Liver (tissue), 9 donors: Measurements from ENCODE around the gene LRMDA. TPM values are rescaled to one million over a fixed set of nuclear protein-coding genes. Genes with fewer than 3 reads are reported as not detected.

ENCODE experiments used
- DNase-seq: peaks from one replicate; pipeline ENCODE4 v3.0.0-alpha.2; 2017; ENCODE audit warnings: low spot score
- H3K27ac ChIP-seq, 2 donors: one replicate each; pipeline ENCODE4 v1.7.0; 2013; ENCODE audit warnings: inconsistent platforms in 2 of 2, low read length in 2 of 2, control low read depth in 1 of 2, low read depth in 1 of 2, mild to moderate bottlenecking in 1 of 2
- H3K27me3 ChIP-seq, 4 donors: one replicate each; pipeline versions ENCODE4 v1.6.1 to v1.7.0; 2013; ENCODE audit warnings: low read length in 3 of 4, inconsistent platforms in 1 of 4, mild to moderate bottlenecking in 1 of 4, moderate library complexity in 1 of 4; ENCODE audit not compliant: control insufficient read depth in 4 of 4, insufficient read depth in 4 of 4
- H3K36me3 ChIP-seq, 4 donors: one replicate each; pipeline versions ENCODE4 v1.6.1 to v1.7.0; 2013; ENCODE audit warnings: low read length in 3 of 4, mild to moderate bottlenecking in 3 of 4, low read depth in 1 of 4, moderate library complexity in 1 of 4; ENCODE audit not compliant: control insufficient read depth in 4 of 4, insufficient read depth in 3 of 4
- H3K4me1 ChIP-seq, 4 donors: one replicate each; pipeline versions ENCODE4 v1.6.1 to v1.7.0; 2013; ENCODE audit warnings: low read length in 3 of 4, mild to moderate bottlenecking in 3 of 4, moderate library complexity in 1 of 4; ENCODE audit not compliant: control insufficient read depth in 4 of 4, insufficient read depth in 4 of 4
- H3K4me3 ChIP-seq, 3 donors: one replicate each; pipeline versions ENCODE4 v1.6.1 to v1.7.0; 2013; ENCODE audit warnings: low read length in 3 of 3, control low read depth in 1 of 3, low read depth in 1 of 3, mild to moderate bottlenecking in 1 of 3
- H3K9ac ChIP-seq, 2 donors: one replicate each; pipeline ENCODE4 v1.7.0; 2013; ENCODE audit warnings: low read length in 2 of 2, mild to moderate bottlenecking in 2 of 2, moderate library complexity in 2 of 2, control low read depth in 1 of 2, low read depth in 1 of 2
- H3K9me3 ChIP-seq, 4 donors: one replicate each; pipeline versions ENCODE4 v1.6.1 to v1.7.0; 2013; ENCODE audit warnings: low read length in 3 of 4; ENCODE audit not compliant: control insufficient read depth in 4 of 4
- EGR1 ChIP-seq, 2 donors: IDR thresholded peaks; 2 replicates each; pipeline ENCODE4 v1.6.1; 2016 to 2018; ENCODE audit warnings: antibody characterized with exemption in 2 of 2, low read depth in 2 of 2
- FOXA1 ChIP-seq: IDR thresholded peaks from 2 replicates; pipeline ENCODE4 v1.6.1; 2016; ENCODE audit warnings: antibody characterized with exemption
- FOXA2 ChIP-seq: IDR thresholded peaks from 2 replicates; pipeline ENCODE4 v1.6.1; 2016; ENCODE audit warnings: antibody characterized with exemption
- GABPA ChIP-seq, 2 donors: IDR thresholded peaks in 1 of 2; conservative IDR thresholded peaks in 1 of 2; 2 replicates each; pipeline ENCODE4 v1.6.1; 2016; ENCODE audit warnings: antibody characterized with exemption in 2 of 2, mild to moderate bottlenecking in 1 of 2, moderate library complexity in 1 of 2
- HNF4A ChIP-seq, 2 donors: conservative IDR thresholded peaks; 2 replicates each; pipeline ENCODE4 v1.6.1; 2016; ENCODE audit warnings: antibody characterized with exemption in 2 of 2, mild to moderate bottlenecking in 2 of 2
- HNF4G ChIP-seq: IDR thresholded peaks from 2 replicates; pipeline ENCODE4 v1.6.1; 2016; ENCODE audit warnings: antibody characterized with exemption
- JUND ChIP-seq, 2 donors: IDR thresholded peaks; 2 replicates each; pipeline ENCODE4 v1.6.1; 2016; ENCODE audit warnings: antibody characterized with exemption in 2 of 2
- NR2F2 ChIP-seq: IDR thresholded peaks from 2 replicates; pipeline ENCODE4 v1.6.1; 2016; ENCODE audit warnings: antibody characterized with exemption
- RAD21 ChIP-seq, 2 donors: IDR thresholded peaks; 2 replicates each; pipeline ENCODE4 v1.6.1; 2016; ENCODE audit warnings: antibody characterized with exemption in 2 of 2, mild to moderate bottlenecking in 2 of 2
- RXRA ChIP-seq, 2 donors: IDR thresholded peaks; 2 replicates each; pipeline ENCODE4 v1.6.1; 2017 to 2018; ENCODE audit warnings: antibody characterized with exemption in 2 of 2, mild to moderate bottlenecking in 1 of 2
- SP1 ChIP-seq: IDR thresholded peaks from 2 replicates; pipeline ENCODE4 v1.6.1; 2018; ENCODE audit warnings: antibody characterized with exemption, mild to moderate bottlenecking
- TAF1 ChIP-seq: conservative IDR thresholded peaks from 2 replicates; pipeline ENCODE4 v1.6.1; 2016; ENCODE audit warnings: antibody characterized with exemption, mild to moderate bottlenecking
- YY1 ChIP-seq: IDR thresholded peaks from 2 replicates; pipeline ENCODE4 v1.6.1; 2016; ENCODE audit warnings: antibody characterized with exemption, mild to moderate bottlenecking
- WGBS: extraction: QIAGEN DNeasy Blood & Tissue Kit; methylation state at CpG from one replicate; pipeline ENCODE4 v1.1.7; 2013; 5-methylcytosine and 5-hydroxymethylcytosine counted together
- polyA plus RNA-seq, 2 donors: library from polyadenylated mRNA; stranded (reverse) in 1 of 2; unstranded in 1 of 2; fragments of 200-250 nt in 1 of 2; fragments of >200 nt in 1 of 2; fragmentation: Nextera tagmentation in 1 of 2; extraction: Ambion mirVana in 1 of 2; gene quantifications; one replicate each; pipeline versions ENCODE4 v1.2.1 to v1.2.3, GENCODE V29; 2013 to 2015
- total RNA-seq, 2 donors: library from RNA; depleted of rRNA; stranded (reverse); fragments of >200 nt; gene quantifications; one replicate each; pipeline ENCODE4 v1.2.3, GENCODE V29; 2014
- TF ChIP-seq, protein P1 (sequence below): IDR thresholded peaks from 2 replicates; pipeline ENCODE4 v1.6.1; 2016; ENCODE audit warnings: antibody characterized with exemption, mild to moderate bottlenecking
- TF ChIP-seq, protein P2 (sequence below): IDR thresholded peaks from 2 replicates; pipeline ENCODE4 v1.6.1; 2016; ENCODE audit warnings: antibody characterized with exemption
- TF ChIP-seq, protein P3 (sequence below): IDR thresholded peaks from 2 replicates; pipeline ENCODE4 v1.6.1; 2016; ENCODE audit warnings: antibody characterized with exemption
- TF ChIP-seq, protein P4 (sequence below): fragments of 150-350 bp; IDR thresholded peaks from 2 replicates; pipeline ENCODE4 v1.5.1; 2017; ENCODE audit warnings: improper control_type of control experiment, low read depth, low read length; ENCODE audit not compliant: missing input control
- TF ChIP-seq, protein P5 (sequence below): IDR thresholded peaks from 2 replicates; pipeline ENCODE4 v1.6.1; 2016; ENCODE audit warnings: antibody characterized with exemption
- donor health status: healthy.
- donor health status: healthy.
- donor health status: healthy.
- donor health status: healthy.
- donor health status: healthy.

Gene LRMDA
- total and polyA plus RNA-seq, 4 donors, result 7.9 to 15.8 (median 11.3) TPM

DNA sequence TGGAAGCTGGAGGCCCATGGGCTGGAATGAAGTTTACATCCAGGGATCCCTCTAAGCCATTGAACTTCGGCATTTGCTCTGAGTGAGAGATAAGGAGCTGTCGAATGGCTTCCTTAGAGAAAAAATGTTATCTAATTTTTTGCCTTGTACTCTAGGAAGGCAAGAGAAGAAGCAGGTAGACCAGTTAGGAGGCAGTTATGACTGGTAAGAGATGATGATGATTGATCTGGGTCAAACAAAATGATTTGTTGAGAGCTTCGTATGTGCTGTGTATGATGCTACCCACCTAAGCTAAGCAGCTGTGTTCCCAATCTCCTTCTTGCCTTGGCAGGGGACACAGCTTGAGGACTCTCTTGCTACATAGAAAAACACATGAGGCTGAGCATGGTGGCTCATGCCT is 370.2 kb downstream of the LRMDA start:
- Histone ChIP-seq H3K9ac (no peak overlapping the region), H3K9me3 (no peaks in the 10 kb centered on the region), H3K36me3 (no peaks in the 10 kb centered on the region), H3K27me3 (no peaks in the 10 kb centered on the region), H3K27ac (no peak overlapping the region), H3K4me1 (peaks cover 0 to 5% (median 1%) of the 10 kb centered on the region in 4 donors), H3K4me3 (no peak overlapping the region)
- no peak for DNase-seq
- TF ChIP-seq NR2F2, result no peak
- no peak for TF ChIP-seq YY1
- TF ChIP-seq, protein P1, sequence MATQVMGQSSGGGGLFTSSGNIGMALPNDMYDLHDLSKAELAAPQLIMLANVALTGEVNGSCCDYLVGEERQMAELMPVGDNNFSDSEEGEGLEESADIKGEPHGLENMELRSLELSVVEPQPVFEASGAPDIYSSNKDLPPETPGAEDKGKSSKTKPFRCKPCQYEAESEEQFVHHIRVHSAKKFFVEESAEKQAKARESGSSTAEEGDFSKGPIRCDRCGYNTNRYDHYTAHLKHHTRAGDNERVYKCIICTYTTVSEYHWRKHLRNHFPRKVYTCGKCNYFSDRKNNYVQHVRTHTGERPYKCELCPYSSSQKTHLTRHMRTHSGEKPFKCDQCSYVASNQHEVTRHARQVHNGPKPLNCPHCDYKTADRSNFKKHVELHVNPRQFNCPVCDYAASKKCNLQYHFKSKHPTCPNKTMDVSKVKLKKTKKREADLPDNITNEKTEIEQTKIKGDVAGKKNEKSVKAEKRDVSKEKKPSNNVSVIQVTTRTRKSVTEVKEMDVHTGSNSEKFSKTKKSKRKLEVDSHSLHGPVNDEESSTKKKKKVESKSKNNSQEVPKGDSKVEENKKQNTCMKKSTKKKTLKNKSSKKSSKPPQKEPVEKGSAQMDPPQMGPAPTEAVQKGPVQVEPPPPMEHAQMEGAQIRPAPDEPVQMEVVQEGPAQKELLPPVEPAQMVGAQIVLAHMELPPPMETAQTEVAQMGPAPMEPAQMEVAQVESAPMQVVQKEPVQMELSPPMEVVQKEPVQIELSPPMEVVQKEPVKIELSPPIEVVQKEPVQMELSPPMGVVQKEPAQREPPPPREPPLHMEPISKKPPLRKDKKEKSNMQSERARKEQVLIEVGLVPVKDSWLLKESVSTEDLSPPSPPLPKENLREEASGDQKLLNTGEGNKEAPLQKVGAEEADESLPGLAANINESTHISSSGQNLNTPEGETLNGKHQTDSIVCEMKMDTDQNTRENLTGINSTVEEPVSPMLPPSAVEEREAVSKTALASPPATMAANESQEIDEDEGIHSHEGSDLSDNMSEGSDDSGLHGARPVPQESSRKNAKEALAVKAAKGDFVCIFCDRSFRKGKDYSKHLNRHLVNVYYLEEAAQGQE, result no peak
- TF ChIP-seq FOXA2, result no peak
- TF ChIP-seq JUND (IDR thresholded peaks at IDR 0.05), result no peak
- TF ChIP-seq, protein P2, sequence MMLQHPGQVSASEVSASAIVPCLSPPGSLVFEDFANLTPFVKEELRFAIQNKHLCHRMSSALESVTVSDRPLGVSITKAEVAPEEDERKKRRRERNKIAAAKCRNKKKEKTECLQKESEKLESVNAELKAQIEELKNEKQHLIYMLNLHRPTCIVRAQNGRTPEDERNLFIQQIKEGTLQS, result no peak
- TF ChIP-seq HNF4G, result no peak
- no peak for TF ChIP-seq SP1
- TF ChIP-seq FOXA1, result no peak
- no peak for TF ChIP-seq TAF1
- no peak for TF ChIP-seq HNF4A (conservative IDR thresholded peaks at IDR 0.05)
- no peak for TF ChIP-seq EGR1 (IDR thresholded peaks at IDR 0.05; ENCODE audit: low read depth in 2 of 2)
- TF ChIP-seq GABPA (IDR thresholded peaks at IDR 0.05 in 1 of 2, conservative IDR thresholded peaks at IDR 0.05 in 1 of 2), result no peak
- WGBS, result 87% methylated on average over 3 of the region's 3 CpGs

DNA sequence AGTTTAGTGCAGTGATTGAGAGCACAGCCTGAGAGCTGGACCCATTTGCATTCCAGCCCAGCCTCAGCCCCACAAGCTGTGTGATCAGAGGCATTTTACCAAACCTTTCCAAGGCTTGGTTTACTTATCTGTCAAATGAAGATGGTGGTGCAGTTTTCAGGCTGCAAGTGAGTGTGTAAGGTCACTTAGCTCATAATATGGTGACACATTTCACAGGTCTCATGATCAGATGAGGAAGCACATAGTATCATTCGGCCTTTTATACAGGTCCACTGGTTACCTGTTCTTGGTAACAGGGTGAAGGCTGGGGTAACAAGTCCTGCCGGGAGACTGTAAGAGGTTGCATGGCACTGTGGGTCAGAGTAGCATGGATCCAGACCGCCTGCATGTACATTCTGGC is 371.7 kb downstream of the LRMDA start:
- no peak for TF ChIP-seq YY1
- TF ChIP-seq JUND (IDR thresholded peaks at IDR 0.05), result no peak
- no peak for TF ChIP-seq NR2F2
- TF ChIP-seq HNF4A (conservative IDR thresholded peaks at IDR 0.05), result no peak
- TF ChIP-seq, protein P2, result no peak
- no peak for TF ChIP-seq RXRA (IDR thresholded peaks at IDR 0.05)
- TF ChIP-seq RAD21 (IDR thresholded peaks at IDR 0.05), result no peak
- TF ChIP-seq TAF1, result no peak
- TF ChIP-seq FOXA1, result no peak
- TF ChIP-seq, protein P1, result no peak
- no peak for TF ChIP-seq SP1
- TF ChIP-seq HNF4G, result no peak
- TF ChIP-seq, protein P3, sequence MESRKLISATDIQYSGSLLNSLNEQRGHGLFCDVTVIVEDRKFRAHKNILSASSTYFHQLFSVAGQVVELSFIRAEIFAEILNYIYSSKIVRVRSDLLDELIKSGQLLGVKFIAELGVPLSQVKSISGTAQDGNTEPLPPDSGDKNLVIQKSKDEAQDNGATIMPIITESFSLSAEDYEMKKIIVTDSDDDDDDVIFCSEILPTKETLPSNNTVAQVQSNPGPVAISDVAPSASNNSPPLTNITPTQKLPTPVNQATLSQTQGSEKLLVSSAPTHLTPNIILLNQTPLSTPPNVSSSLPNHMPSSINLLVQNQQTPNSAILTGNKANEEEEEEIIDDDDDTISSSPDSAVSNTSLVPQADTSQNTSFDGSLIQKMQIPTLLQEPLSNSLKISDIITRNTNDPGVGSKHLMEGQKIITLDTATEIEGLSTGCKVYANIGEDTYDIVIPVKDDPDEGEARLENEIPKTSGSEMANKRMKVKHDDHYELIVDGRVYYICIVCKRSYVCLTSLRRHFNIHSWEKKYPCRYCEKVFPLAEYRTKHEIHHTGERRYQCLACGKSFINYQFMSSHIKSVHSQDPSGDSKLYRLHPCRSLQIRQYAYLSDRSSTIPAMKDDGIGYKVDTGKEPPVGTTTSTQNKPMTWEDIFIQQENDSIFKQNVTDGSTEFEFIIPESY, result no peak
- TF ChIP-seq, protein P4, sequence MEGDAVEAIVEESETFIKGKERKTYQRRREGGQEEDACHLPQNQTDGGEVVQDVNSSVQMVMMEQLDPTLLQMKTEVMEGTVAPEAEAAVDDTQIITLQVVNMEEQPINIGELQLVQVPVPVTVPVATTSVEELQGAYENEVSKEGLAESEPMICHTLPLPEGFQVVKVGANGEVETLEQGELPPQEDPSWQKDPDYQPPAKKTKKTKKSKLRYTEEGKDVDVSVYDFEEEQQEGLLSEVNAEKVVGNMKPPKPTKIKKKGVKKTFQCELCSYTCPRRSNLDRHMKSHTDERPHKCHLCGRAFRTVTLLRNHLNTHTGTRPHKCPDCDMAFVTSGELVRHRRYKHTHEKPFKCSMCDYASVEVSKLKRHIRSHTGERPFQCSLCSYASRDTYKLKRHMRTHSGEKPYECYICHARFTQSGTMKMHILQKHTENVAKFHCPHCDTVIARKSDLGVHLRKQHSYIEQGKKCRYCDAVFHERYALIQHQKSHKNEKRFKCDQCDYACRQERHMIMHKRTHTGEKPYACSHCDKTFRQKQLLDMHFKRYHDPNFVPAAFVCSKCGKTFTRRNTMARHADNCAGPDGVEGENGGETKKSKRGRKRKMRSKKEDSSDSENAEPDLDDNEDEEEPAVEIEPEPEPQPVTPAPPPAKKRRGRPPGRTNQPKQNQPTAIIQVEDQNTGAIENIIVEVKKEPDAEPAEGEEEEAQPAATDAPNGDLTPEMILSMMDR, result no peak
- TF ChIP-seq EGR1 (IDR thresholded peaks at IDR 0.05; ENCODE audit: low read depth in 2 of 2), result no peak
- TF ChIP-seq GABPA (IDR thresholded peaks at IDR 0.05 in 1 of 2, conservative IDR thresholded peaks at IDR 0.05 in 1 of 2), result no peak
- TF ChIP-seq, protein P5, sequence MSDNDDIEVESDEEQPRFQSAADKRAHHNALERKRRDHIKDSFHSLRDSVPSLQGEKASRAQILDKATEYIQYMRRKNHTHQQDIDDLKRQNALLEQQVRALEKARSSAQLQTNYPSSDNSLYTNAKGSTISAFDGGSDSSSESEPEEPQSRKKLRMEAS, result no peak
- TF ChIP-seq FOXA2, result no peak
- no peaks in the 10 kb centered on the region for H3K36me3 ChIP-seq
- H3K27me3 ChIP-seq, result no peaks in the 10 kb centered on the region
- H3K4me3 ChIP-seq, result no peak overlapping the region
- peaks cover 0 to 5% (median 1%) of the 10 kb centered on the region in 4 donors for H3K4me1 ChIP-seq
- H3K9me3 ChIP-seq, result no peaks in the 10 kb centered on the region
- DNase-seq, result no peak
- over 99% methylated on average over 3 of the region's 3 CpGs for WGBS
- H3K9ac ChIP-seq, result no peak overlapping the region
- H3K27ac ChIP-seq, result no peak overlapping the region
